GM18873 (cell line): Measurements from ENCODE around the gene SH2D3A.
"Not testable (repeated sequence)": the region's sequence is repeated elsewhere in the genome, so short reads cannot be mapped to it uniquely, and the experiment has no call there.

Experiments
- ATAC-seq: cut with Tn5 transposase; IDR thresholded peaks from one replicate; pipeline ENCODE4 v1.9.1; 2021; ENCODE audit warnings: mild to moderate bottlenecking, moderate library complexity, moderate number of reproducible peaks; ENCODE audit not compliant: unreplicated experiment, low FRiP score

SH2D3A gene

DNA sequence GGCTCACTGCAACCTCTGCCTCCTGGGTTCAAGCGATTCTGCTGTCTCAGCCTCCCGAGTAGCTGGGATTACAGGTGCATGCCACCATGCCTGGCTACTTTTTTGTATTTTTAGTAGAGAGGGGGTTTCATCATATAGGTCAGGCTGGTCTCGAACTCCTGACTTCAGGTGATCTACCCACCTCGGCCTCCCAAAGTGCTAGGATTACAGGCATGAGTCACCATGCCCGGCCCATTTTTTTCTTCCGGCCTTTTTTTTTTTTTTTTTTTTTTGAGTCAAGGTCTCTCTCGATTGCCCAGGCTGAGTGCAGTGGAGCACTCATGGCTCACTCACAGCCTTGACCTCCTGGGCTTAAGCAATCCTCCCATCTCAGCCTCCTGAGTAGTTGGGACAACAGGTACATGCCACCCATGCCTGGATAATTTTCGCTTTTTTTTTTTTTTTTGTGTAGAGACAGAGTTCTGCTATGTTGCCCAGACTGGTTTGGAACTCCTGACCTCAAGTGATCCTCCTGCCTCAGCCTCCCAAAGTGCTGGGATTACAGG, 4.9 kb downstream of the SH2D3A start:
- not testable (repeated sequence) for ATAC-seq

DNA sequence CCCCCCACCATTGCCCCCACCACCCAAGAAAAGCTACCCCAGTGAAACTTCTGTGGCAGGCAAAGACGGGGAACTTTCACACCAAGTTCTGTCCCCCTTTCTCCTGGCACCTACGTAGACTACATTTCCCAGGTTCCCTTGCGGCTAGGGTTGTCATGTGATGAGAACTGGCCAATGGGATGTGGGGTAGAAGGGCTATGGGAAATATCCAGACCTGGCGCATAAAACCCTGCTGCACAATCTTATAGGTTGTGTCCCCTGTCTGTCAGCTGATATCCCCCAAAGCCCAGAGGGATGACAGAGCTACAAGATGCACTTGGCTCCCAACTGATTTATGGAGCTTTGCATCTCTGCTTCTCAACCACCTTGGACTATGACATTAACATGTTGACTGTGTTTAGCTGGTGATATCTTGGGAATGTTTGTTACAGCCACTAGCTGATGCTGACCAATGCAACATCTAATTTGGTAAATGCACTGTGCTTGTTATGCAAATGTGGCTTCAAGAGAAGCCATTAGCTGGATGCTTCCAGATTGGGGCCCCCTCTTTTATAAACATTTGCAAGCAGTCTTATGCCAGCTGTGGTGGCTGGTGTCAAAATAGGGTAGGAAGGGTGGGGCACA, 6.1 kb downstream of the SH2D3A start:
- no peak for ATAC-seq

DNA sequence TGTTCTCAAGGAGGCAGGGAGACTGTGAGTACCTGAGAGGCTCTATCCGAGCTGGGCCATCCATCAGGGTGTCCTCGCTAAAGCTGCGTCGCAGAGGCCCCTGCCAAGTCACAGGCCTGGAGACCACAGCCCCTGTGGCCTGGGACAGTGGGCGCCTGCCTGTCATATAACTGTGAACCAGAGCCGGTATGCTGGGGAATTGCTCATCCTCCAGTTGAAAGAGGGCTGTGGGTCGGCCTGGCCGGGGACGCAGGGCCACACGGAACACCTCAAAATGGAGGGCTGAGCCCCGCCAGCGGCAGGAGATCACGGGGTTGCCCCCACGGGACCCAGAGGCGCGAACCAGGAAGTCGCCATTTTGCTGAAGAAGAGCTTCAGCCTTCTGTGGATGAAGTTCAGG, 6.6 kb downstream of the SH2D3A start:
- ATAC-seq = no peak

DNA sequence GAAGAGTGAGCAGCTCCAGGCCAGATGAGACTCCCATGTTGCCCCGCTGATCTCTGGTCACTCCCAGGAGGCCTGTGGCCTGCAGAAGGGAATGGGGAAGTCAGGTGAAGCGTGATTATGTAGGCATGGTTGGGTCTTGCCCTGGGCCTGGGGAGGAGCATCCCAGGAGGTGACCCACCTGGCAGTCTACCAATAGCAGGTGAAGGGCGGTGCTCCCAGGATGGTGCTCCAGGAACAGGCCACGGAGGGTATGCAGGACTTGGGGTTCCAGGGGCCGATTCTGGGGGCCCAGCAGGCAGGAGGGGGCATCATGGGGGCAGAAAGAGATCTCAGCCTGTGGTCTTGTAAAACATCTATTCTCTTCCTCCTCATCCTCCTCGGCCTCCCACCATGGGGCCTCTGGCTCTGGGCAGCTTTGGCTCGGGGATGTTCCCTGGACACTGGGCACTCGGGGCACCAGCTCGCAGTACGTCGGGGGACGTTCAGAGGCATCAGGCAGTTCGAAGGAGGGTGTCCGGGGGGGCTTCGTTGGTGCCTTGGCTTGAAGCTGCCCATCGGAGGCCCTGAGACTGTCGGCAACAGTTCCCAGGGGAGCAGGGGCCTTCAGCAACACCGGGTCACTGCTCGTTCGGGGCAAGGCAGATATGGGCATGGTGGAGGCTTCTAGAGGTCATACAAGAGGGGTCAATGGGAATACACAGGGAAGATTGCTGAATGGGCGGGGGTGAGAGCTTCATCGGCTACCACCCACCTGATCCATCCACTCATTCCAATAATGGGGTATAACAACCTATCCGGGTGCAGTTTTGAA, 12.4 kb downstream of the SH2D3A start:
- no peak for ATAC-seq

DNA sequence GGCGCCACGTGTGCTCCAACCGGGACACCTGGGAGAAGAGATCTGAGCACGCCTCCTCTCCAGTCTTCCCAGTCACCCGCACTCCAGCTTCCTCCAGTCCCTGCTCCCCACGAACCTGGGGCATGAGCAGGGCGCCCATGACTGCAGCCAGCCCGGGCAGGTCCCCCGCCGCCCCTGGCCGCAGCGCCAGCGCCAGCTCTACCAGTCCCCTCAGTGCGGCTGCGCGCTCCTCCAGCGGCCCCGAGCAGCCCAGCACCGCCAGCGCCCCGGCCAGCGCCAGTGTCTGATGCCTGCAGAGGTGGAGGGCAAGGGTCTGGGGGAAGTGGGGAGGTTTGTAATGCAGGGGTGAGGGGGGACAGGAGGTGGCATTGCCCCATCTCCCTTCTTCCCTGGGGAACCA, 13.1 kb downstream of the SH2D3A start:
- ATAC-seq = no peak

DNA sequence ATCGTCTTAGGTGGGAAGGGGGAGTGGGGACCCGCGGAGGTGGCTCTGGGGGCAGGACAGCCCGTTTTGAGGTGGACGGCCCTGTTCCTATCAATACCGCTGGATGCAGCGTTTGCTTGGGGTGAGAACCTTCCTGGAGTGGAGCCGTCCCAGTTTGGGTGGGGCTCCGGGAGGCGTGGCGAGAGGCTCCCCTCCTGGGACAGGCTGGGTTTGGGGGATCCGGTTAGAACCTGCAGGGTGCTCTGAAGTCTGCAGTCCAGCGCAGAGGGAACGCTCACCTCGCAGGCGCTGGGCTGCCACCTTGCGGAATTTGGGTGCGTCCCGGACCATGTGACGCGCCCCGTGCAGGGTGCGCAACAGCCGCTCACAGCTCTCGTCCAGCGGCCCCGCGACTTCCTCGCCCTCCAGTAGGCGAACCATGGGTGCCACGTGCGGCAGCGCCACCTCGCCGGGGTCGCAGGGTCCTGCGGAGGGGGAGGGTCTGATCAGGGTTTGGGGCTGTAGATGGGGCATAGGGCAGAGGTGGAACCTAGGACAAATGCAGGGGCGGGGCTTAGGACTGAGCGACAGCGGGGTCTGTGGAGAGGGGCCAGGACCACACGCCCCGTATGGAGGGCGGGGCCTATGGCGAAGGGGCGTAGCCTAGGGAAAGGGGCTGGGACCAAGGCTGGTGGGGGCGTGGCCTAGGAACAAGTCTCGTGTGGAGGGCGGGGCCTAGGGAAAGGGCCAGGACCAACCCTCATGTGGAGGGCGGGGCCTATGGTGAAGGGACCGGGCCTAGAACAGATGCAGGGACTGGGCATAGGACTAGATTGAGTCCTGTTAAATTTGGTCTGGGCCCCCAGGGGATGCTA, 13.8 kb downstream of the SH2D3A start:
- peak; percentile 62 for ATAC-seq

DNA sequence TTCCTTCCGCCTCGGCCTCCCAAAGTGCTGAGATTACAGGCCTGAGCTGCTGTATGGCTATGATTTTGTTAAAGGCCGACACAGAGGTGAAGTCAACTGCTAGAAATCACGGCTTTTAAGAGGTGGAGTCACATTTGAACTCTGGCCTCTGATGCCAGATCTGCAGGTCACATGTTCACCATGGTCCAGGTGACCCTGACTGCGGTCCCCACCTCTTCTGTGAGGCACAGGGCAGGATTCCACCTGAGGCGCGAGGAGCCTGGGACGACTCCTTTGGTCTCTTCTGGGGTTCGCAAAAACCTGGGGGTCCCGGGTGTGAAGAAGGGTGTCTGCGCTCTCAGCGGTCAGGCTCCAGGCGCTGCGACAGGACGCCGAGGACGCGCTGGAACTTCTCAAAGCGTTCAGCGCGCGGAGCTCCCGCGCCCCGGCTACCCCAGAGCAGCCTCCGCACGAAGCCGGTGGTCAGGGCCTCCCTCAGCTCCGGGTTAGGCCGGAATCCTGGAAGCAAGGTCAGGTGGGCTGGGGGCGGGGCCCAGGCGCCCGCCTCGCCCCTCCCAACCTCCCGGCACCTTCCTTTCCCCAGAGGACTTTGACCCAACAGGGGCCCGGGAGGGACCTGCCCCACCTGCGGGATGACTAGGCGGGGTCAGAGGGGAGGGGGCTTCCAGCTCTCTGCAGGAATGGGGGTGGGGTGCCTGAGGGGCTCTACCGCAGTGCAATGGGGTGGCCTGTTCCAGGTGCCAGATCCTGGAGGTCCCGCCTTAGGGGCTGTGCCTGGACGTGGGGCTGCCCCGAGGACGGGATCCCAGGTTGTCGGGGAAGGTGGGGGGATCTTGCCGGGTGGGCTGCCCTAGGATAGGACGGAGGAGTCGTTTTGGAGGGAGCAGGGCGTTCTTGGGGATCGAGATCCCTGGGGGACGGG, 14.7 kb downstream of the SH2D3A start:
- ATAC-seq = no peak

DNA sequence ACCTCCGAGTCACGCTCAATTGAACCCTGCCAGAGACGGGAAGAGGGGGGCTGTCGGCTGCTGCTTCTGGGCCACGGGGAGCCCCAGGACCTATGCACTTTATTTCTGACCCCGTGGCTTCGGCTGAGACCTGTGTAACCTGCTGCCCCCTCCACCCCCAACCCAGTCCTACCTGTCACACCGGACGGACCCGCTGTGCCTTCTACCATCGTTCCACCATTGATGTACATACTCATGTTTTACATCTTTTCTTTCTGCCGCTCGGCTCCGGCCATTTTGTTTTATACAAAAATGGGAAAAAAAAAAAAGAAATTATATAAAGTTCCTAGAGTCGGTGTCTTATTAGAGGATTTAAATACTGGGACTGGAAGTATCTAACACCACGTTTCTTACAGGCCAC, 16.0 kb downstream of the SH2D3A start:
- no peak for ATAC-seq

DNA sequence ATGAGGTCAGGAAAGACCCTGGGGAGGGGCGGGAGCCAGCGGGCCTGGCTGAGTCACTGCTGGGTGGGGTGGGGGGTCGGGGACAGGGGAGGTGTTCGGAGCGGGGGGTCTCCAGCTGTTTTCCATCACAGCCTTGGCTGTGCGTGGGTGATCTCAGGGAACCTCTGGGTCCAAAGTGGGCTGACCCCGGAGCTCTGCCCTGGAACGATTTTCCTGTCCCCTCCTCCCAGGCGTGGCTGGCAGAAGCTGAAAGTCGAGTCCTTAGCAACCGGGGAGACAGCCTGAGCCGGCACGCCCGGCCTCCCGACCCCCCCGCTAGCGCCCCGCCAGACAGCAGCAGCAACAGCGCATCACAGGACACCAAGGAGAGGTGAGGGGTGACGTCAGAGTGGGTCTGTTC, 17.2 kb downstream of the SH2D3A start:
- no peak for ATAC-seq

DNA sequence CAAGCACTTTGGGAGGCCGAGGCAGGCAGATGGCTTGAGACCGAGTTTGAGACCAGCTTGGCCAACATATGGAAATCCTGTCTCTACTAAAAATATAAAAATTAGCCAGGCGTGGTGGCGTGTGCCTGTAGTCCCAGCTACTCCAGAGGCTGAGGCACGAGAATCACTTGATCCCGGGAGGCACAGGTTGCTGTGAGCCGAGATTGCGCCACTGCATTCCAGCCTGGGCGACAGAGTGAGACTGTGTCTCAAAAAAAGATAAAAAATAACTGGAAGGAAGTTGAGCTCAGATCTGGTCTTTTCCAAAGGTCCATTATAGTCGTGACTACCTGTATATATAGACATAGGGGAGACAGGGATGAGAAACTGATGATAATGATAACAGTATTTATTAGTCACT, 18.7 kb downstream of the SH2D3A start:
- not testable (repeated sequence) for ATAC-seq

DNA sequence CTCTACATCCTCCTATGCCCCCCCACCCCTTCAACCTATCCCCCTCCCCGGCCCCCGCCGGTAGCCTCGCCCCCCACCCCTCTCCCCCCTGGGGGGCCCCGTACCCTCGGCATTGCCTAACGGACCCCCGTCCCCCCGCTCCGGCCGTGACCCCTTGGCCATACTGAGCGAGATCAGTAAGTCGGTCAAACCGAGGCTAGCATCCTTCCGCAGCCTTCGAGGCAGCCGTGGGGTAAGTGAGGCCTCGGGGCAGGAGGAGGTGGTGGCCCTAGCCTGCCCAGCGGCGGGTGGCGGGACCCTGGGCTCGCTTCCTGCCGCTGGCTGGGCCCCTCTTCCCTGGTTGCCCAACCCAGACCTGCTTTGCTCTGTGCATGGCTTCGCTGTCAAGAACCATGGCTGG, 21.3 kb downstream of the SH2D3A start:
- no peak for ATAC-seq

DNA sequence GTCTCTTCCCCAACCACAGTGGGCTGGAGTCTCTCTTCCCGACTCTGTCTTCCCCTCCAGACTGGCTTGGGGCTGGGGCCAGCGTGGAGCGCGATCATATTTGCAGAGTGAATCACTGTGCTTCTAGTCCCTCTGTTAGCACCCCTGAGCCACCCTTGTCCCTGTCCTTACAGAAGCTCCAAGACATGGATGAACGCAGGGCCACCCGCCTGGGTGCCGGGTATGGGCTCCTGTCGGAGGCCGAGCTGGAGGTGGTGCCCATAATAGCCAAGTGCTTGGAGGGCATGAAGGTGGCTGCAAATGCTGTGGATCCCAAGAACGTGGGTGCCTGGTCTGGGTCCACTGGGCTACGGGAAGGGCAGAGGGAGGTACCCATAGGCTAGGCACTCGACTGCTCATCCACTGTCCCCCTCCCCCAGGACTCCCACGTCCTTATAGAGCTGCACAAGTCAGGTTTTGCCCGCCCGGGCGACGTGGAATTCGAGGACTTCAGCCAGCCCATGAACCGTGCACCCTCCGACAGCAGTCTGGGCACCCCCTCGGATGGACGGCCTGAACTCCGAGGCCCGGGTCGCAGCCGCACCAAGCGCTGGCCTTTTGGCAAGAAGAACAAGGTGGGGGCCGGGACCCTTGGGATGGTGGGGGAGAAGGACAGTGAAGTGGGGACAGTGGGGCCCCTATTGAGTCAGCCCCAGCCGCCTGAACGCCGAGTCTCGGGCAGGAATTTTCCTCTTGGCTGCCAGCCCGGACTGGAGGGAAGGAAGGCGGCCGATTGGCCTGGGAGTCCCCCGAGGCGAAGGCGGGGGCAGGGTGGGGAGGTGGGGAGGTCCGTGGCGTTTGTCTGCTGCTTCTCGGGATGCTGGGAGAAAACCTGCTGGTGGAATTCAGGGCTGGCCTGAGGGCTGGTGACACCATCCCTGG, 22.6 kb downstream of the SH2D3A start:
- ATAC-seq = no peak

DNA sequence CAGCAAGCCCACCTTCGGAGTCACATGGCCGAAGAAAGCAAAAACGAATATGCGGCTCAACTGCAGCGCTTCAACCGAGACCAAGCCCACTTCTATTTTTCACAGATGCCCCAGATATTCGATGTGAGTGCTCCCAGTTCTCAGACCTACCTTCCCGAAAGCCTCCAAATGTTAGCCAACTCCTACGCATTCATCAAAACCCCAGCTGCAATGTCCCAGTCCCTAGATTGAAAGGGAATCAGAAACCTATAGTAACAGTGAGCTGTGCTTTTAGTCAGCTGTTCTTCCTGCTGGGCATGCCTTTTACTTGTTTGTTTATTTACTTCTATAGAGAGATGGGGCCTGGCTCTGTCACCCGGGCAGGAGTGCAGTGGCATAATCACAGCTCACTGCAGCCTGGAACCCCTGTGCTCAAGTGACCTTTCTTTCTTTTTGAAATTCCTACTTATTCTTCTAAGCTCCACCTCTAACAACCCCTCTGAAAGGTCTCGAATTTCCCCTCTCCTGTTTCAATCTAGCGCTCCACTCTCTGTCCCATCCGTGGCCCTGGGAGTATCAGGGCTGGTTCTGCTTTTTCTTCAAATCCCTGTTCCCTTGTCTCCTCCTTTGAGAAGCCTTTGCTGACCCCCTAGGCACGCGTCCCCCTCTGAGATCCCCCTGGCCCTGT, 23.4 kb downstream of the SH2D3A start:
- no peak for ATAC-seq

DNA sequence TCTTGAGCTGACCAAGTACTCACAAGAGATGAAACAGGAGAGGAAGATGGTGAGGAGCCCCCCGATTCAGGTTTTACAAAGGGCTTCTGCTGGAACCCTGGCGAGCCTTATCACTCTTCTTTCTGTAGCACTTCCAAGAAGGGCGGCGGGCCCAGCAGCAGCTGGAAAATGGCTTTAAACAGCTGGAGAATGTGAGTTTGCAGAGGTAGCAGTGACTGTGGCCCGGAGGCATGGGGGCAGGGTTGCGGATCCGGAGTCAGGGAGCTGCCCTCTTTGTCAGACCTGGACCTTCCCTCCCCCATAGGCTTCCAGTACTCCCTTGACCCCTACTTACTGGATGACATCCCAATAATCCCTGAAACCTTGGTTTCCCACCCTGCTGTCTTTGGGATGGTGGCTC, 24.2 kb downstream of the SH2D3A start:
- ATAC-seq = no peak

DNA sequence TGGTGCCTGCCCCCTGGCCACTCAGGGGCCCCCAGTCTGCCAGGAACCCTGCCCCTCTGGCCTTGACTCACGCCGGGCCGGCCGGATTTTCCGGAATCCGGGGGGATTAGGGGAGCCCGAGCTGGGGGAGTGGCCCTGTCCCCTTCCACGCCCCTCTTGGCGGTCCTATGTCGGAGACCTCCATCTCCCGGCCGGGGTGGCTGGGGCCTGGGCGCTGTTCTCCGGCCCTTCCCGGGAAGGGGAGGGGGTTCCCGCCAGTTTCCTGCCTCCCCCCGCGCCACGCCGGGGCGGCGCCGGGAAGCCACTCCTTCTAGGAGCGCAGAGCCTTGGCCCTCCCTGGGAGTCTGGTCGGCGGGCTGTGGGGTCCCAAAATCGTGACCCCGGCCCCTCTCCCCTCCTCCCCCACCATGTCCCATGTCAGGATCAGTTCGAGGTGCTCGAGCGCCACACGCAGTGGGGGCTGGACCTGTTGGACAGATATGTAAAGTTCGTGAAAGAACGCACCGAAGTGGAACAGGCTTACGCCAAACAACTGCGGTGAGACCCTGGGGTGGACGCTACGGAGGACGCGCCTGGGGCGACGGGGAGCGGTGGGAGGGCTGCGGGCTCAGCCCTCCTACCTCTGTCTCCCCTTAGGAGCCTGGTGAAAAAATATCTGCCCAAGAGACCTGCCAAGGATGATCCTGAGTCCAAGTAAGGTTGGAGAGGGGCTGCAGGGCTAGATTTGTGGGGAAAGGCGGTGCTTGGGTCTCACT, 26.5 kb downstream of the SH2D3A start:
- no peak for ATAC-seq

DNA sequence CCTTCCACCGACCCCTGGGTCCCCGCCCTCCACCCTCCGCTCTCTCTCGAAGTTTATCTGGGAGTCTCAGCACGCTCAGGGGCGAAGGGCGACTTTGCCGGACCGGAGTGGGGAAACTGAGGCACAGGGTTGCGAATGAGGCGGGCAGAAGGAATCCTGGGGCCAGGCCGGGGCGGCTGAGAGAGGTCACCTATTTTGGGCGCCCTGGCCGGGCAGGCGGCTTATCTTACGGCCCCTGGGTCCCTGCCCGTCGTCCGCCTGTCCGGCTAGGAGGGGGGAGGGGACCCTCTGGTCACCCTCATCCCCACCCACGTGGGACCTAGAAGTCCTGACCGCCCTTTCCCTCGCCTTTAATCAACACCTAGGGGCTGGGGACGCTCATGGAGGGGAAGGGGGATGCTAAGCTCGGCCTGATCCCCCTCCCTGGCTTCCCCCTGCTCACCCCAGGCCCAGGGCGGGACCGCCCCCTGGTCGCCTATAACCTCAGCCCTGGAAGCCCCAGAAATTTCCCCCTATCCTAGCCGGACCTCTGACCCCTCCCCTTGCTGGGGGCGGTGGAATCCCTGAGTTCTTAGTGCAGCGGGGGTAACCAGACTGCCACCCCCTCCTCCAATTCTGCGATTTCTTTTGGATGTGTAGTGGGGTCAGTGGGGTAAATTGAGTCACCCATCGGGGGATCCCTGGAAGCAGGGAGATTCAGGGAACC, 27.2 kb downstream of the SH2D3A start:
- ATAC-seq = no peak

DNA sequence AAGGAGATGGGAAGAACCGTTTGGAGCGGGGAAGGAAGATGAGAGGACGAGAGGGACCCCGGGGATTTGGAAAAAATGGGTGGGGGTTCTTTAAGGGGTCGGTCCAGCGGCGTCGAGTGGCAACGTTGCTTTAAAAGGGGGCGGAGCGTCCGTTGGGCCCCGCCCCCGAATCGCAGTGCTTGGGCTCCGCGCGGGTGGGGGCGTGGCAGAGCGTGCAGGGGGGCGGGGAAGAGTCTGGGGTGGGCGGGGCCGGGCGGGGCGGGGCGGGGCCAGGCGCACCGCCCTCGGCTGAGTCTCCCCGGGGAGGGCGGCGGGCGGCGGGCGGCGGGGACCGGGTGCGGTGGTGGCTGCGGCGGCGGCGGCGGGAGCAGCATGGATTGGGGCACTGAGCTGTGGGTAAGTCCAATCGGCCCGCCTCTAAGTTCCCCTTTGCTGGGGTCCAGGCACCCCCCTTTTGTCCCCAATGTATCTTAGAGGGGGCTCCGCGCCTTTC, 27.8 kb downstream of the SH2D3A start, which contains the start of gene TRIP10:
Gene TRIP10 (plus strand): TSS at position 291 of the 493 bp plus-strand sequence. CDS start 82 bp downstream, at position 373.
- no peak for ATAC-seq
